Muscle of arm (tissue), 12 donors: ENCODE data around the gene TTC7B. TPM values are rescaled to one million over a fixed set of nuclear protein-coding genes. Genes with fewer than 3 reads are reported as not detected.
A peak's percentile ranks its signal among the peaks of the same experiment; 100 is the strongest.

Experiments
- DNase-seq: peaks from one replicate; pipeline ENCODE4 v3.0.0-alpha.2; 2013
- polyA plus RNA-seq, 12 donors: library from polyadenylated mRNA; unstranded; fragments of 120-200 nt; gene quantifications; one replicate each; pipeline ENCODE4 v1.2.1, GENCODE V29; 2013; ENCODE audit not compliant: insufficient read length in 12 of 12

TTC7B gene
- polyA plus RNA-seq, 12 donors: 34.0 to 48.5 (median 41.5) TPM; not detected in 1

GRCh38 chr14:90714811-90715210, 101.4 kb downstream of the TTC7B start:
- no peak for DNase-seq

- no peak for DNase-seq
These were observed 111.4 kb downstream of the TTC7B start for GRCh38 chr14:90704738-90705392.

- no peak for DNase-seq
These were observed 112.1 kb downstream of the TTC7B start for GRCh38 chr14:90703841-90704737.

- no peak for DNase-seq
These were observed 115.1 kb downstream of the TTC7B start for GRCh38 chr14:90700933-90701776.

- DNase-seq: no peak
These were observed 117.2 kb downstream of the TTC7B start for GRCh38 chr14:90699016-90699415.

- DNase-seq: peak; percentile 66
These were observed 117.8 kb downstream of the TTC7B start for GRCh38 chr14:90698379-90698869.

GRCh38 chr14:90697577-90698206, 118.5 kb downstream of the TTC7B start:
- DNase-seq: peak; percentile 88

GRCh38 chr14:90697132-90697531, 119.1 kb downstream of the TTC7B start:
- DNase-seq: peak; percentile 32

- DNase-seq: no peak
These were observed 119.5 kb downstream of the TTC7B start for GRCh38 chr14:90696720-90697119.

GRCh38 chr14:90695997-90696660, 120.1 kb downstream of the TTC7B start:
- DNase-seq: no peak

GRCh38 chr14:90693413-90693812, 122.8 kb downstream of the TTC7B start:
- DNase-seq: no peak

- no peak for DNase-seq
These were observed 123.4 kb downstream of the TTC7B start for GRCh38 chr14:90692826-90693225.

- no peak for DNase-seq
These were observed 124.2 kb downstream of the TTC7B start for GRCh38 chr14:90692061-90692460.

GRCh38 chr14:90691627-90692026, 124.6 kb downstream of the TTC7B start:
- DNase-seq: no peak

- DNase-seq: no peak
These were observed 128.6 kb downstream of the TTC7B start for GRCh38 chr14:90687680-90688079.

GRCh38 chr14:90682615-90683014, 133.6 kb downstream of the TTC7B start:
- no peak for DNase-seq

- no peak for DNase-seq
These were observed 134.3 kb downstream of the TTC7B start for GRCh38 chr14:90681929-90682328.

- DNase-seq: no peak
These were observed 137.3 kb downstream of the TTC7B start for GRCh38 chr14:90678846-90679362.

GRCh38 chr14:90678420-90678819, 137.8 kb downstream of the TTC7B start:
- no peak for DNase-seq

GRCh38 chr14:90677484-90678050, 138.7 kb downstream of the TTC7B start:
- no peak for DNase-seq
